Osteoblast (primary cell): ENCODE measurements around the gene SLC2A4RG. TPM values are rescaled to one million over a fixed set of nuclear protein-coding genes. Genes with fewer than 3 reads are reported as not detected.

Source experiments
- DNase-seq: peaks from one replicate; pipeline ENCODE4 v3.0.0; 2011; ENCODE audit warnings: low spot score, mixed read lengths; ENCODE audit not compliant: insufficient read length; ENCODE audit errors: missing footprints
- H2AFZ ChIP-seq: 2 replicates; pipeline ENCODE4 v1.6.0; 2011; ENCODE audit warnings: mild to moderate bottlenecking, low read length
- H3K27ac ChIP-seq: 2 replicates; pipeline ENCODE4 v1.5.1; 2011; ENCODE audit warnings: mild to moderate bottlenecking, low read depth, low read length, moderate library complexity
- H3K27me3 ChIP-seq: 2 replicates; pipeline ENCODE4 v1.6.0; 2012; ENCODE audit warnings: mild to moderate bottlenecking, control low read depth, inconsistent platforms, low read length, moderate library complexity; ENCODE audit not compliant: insufficient read depth
- H3K36me3 ChIP-seq: 2 replicates; pipeline ENCODE4 v1.5.1; 2011; ENCODE audit warnings: mild to moderate bottlenecking, low read length, control low read depth, moderate library complexity; ENCODE audit not compliant: insufficient read depth
- H3K4me1 ChIP-seq: 2 replicates; pipeline ENCODE4 v1.5.1; 2011; ENCODE audit warnings: mild to moderate bottlenecking, low read length, control low read depth, moderate library complexity; ENCODE audit not compliant: insufficient read depth
- H3K4me2 ChIP-seq: 2 replicates; pipeline ENCODE4 v1.6.0; 2011; ENCODE audit warnings: mild to moderate bottlenecking, low read length; ENCODE audit not compliant: insufficient read depth
- H3K4me3 ChIP-seq: fragments of 200-600 bp; sonication (generic); 3 replicates; pipeline ENCODE4 v1.5.1; 2012; ENCODE audit warnings: mild to moderate bottlenecking, low read length, inconsistent platforms; ENCODE audit not compliant: insufficient read depth
- H3K79me2 ChIP-seq: 2 replicates; pipeline ENCODE4 v1.6.0; 2012; ENCODE audit warnings: mild to moderate bottlenecking, low read length, control low read depth, inconsistent platforms; ENCODE audit not compliant: insufficient read depth
- H3K9me3 ChIP-seq: 2 replicates; pipeline ENCODE4 v1.5.1; 2011; ENCODE audit warnings: low read depth, low read length, control low read depth
- H4K20me1 ChIP-seq: 2 replicates; pipeline ENCODE4 v1.6.0; 2012; ENCODE audit warnings: mild to moderate bottlenecking, low read length, control low read depth; ENCODE audit not compliant: insufficient read depth
- total RNA-seq: library from RNA; depleted of rRNA; stranded (reverse); fragments of >200 nt; gene quantifications from 2 replicates; pipeline ENCODE4 v1.2.3, GENCODE V29; 2012
- TF ChIP-seq, protein P1 (sequence below): IDR thresholded peaks from 2 replicates; pipeline ENCODE4 v1.5.1; 2011; ENCODE audit warnings: mild to moderate bottlenecking, low read depth, low read length, moderate library complexity; ENCODE audit errors: extremely low read depth

The SLC2A4RG gene
- total RNA-seq, 1 donor = 27.5 TPM

DNA sequence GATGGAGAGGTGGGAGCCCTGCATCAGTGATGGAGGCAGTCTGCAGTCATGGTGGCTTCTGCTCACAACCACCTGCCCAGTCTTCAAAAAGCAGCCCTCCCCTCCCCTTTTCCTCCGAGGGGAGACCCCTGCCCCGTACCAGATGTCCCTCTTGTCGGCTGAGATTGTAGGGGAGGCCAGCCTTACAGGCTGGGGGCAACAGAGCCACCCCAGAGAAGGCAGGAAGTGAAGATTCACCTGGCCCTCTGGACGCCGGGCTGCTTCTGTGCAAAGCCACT lies 38.6 kb upstream of the SLC2A4RG start:
- no peak overlapping the region for H2AFZ ChIP-seq
- H3K4me3 ChIP-seq = no peak overlapping the region
- H3K27me3 ChIP-seq = no peaks in the 10 kb centered on the region
- peaks cover 19% of the 10 kb centered on the region for H3K36me3 ChIP-seq
- TF ChIP-seq, protein P1, sequence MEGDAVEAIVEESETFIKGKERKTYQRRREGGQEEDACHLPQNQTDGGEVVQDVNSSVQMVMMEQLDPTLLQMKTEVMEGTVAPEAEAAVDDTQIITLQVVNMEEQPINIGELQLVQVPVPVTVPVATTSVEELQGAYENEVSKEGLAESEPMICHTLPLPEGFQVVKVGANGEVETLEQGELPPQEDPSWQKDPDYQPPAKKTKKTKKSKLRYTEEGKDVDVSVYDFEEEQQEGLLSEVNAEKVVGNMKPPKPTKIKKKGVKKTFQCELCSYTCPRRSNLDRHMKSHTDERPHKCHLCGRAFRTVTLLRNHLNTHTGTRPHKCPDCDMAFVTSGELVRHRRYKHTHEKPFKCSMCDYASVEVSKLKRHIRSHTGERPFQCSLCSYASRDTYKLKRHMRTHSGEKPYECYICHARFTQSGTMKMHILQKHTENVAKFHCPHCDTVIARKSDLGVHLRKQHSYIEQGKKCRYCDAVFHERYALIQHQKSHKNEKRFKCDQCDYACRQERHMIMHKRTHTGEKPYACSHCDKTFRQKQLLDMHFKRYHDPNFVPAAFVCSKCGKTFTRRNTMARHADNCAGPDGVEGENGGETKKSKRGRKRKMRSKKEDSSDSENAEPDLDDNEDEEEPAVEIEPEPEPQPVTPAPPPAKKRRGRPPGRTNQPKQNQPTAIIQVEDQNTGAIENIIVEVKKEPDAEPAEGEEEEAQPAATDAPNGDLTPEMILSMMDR = no peak
- no peaks in the 10 kb centered on the region for H3K9me3 ChIP-seq
- peak; percentile 72 for DNase-seq
- H3K79me2 ChIP-seq = peaks cover 23% of the 10 kb centered on the region
- no peak overlapping the region for H3K4me2 ChIP-seq
- H3K27ac ChIP-seq = no peak overlapping the region
- peaks cover 31% of the 10 kb centered on the region for H3K4me1 ChIP-seq
- H4K20me1 ChIP-seq = no peaks in the 10 kb centered on the region

DNA sequence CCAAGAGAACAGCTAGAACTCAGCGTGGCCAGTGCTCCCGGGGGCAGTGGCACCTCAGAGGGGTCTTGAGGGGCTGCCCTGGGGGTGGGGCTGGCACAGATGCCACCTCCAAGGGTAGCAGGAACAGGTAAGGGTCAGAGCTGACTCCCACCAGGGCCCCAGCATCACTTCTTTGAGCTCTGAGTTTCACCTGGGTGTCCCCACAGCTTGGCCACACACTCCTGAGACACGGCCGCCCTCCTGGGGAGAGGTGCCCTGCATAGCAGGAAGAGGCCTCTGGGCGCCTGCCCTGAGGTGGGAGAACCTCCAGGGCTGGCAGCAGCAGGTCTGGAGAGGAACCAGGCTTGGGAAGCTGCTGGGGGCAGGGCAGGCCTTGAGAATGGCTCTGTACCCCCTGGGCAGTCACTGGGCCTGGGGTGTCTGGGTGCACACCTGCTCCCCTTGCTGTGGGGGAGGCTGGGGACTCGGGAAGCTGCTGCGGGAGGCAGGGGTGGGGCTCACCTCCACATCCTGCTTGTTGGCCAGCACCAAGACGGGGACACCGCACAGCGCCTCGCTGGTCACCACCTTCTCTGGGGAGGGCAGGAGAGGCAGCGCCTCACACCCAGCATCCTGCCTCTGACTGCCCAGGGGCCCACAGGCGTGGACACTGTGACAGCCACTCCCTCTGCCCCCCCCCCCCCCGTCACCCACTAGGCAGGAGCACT lies 38.1 kb upstream of the SLC2A4RG start:
- TF ChIP-seq, protein P1 = no peak
- Histone ChIP-seq H3K4me3 (no peak overlapping the region), H3K4me2 (no peak overlapping the region), H3K4me1 (peaks cover 35% of the 10 kb centered on the region), H3K27me3 (no peaks in the 10 kb centered on the region), H3K27ac (no peak overlapping the region), H3K36me3 (peaks cover 24% of the 10 kb centered on the region), H4K20me1 (no peaks in the 10 kb centered on the region), H3K9me3 (no peaks in the 10 kb centered on the region), H2AFZ (no peak overlapping the region), H3K79me2 (peaks cover 28% of the 10 kb centered on the region)
- DNase-seq = peak; percentile 83

DNA sequence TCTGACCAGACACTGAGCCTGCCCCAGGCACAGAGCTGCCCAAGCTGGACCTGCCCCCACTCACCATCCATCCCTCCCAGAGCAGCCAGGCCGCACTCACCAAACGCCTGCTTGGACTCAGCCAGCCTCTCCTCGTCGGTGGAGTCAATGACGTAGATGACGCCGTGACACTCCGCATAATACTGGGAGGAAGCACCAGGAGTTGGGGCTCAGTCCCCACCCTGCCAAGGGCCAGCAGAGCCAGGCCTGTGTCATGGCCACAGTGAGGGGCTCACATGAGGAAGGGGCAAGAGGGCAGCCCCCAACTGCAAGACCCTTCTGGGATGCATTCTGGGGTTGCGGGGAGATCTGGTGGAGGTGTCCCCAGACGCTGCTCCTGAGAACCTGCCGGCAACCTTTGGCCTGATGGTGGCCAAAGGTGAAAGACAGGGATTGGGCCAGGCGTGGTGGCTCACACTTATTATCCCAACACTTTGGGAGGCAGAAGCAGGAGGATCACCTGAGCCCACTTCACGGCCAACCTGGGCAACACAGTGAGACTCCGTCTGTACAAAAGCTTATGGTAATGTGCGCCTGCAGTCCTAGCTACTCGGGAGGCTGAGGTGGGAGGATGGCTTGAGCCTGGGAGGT lies 37.4 kb upstream of the SLC2A4RG start:
- peak; percentile 49 for DNase-seq
- no peak overlapping the region for H3K4me3 ChIP-seq
- H3K4me2 ChIP-seq = no peak overlapping the region
- no peaks in the 10 kb centered on the region for H3K27me3 ChIP-seq
- H4K20me1 ChIP-seq = no peaks in the 10 kb centered on the region
- peaks cover 35% of the 10 kb centered on the region for H3K79me2 ChIP-seq
- peaks cover 25% of the 10 kb centered on the region for H3K36me3 ChIP-seq
- no peak overlapping the region for H2AFZ ChIP-seq
- H3K4me1 ChIP-seq = peaks cover 35% of the 10 kb centered on the region
- TF ChIP-seq, protein P1 = no peak
- no peaks in the 10 kb centered on the region for H3K9me3 ChIP-seq
- no peak overlapping the region for H3K27ac ChIP-seq

DNA sequence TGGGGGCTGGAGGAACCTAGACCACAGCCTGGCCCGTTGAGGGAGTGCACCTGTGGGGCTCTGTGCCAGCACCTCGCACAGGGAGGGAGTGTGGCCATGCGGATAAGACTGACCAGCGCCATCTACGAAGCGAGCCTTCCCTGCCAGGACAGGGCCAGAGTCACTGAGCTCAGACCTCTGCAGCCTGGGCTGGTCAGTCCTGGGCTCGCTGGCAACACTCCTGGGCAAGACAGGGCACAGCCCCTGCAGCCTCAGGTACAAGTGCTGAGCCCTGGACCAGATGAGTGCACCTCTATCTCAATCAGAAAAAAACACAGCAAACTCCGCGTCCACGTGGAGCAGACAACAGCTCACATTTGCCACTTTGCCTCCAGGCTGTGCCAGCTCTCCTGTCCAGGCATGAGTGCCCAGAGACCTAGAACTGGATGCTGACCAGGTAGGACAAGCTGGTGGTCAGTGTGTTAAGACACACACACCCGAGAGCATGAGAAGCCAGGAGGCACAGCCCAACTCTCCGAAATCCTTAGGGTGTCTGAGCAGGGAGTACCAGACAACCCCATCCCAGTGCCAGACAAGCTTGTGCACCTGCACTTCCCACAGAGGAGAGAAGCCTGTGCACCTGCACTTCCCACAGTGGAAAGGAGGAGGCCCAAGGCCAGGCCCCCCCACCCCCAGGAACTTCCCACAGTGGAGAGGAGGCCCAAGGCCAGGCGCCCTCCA lies 36.7 kb upstream of the SLC2A4RG start:
- Histone ChIP-seq H2AFZ (no peak overlapping the region), H3K36me3 (peaks cover 25% of the 10 kb centered on the region), H3K27ac (no peak overlapping the region), H3K79me2 (peaks cover 42% of the 10 kb centered on the region), H4K20me1 (no peaks in the 10 kb centered on the region), H3K4me3 (no peak overlapping the region), H3K4me2 (no peak overlapping the region), H3K27me3 (no peaks in the 10 kb centered on the region), H3K9me3 (no peaks in the 10 kb centered on the region), H3K4me1 (peaks cover 28% of the 10 kb centered on the region)
- TF ChIP-seq, protein P1 = no peak
- peak; percentile 87 for DNase-seq
